ENCODE measurements around the gene BASP1.

The BASP1 gene

DNA sequence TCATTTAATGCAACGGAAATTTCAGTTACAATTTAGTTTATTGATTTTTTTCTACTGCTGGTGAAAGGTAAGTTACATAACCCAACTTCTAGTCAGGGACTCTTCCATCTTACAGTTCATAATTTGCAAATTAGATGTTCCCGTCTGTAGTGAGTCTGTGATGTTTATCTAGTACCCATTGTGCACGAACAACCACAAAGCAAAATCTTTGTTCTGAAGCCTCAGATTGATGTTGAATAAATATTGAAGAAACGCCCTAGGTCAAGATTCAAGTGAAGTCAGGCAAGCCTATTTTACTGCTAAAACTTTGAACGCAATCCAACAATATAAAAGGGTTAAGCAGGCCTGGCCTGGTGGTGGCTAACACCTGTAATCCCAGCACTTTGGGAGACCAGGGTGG, 43.1 kb downstream of the BASP1 start:
- Histone ChIP-seq H3K4me3 (ENCODE audit: low read length in 2 of 2) (no peak overlapping the region), H3K4me1 (ENCODE audit: control insufficient read depth in 2 of 2, insufficient read depth in 2 of 2, low read length in 2 of 2) (peaks cover 2 to 11% of the 10 kb centered on the region in 2 donors), H3K27ac (ENCODE audit: low read depth in 2 of 2, low read length in 2 of 2) (no peak overlapping the region), H3K9me3 (ENCODE audit: control insufficient read depth in 2 of 2, low read length in 2 of 2) (no peaks in the 10 kb centered on the region), H3K36me3 (ENCODE audit: control insufficient read depth in 2 of 2, insufficient read depth in 2 of 2, low read length in 2 of 2) (no peaks in the 10 kb centered on the region), H3K27me3 (ENCODE audit: control insufficient read depth in 2 of 2, insufficient read depth in 2 of 2, low read length in 2 of 2) (no peaks in the 10 kb centered on the region), H3K9ac (ENCODE audit: low read depth in 1 of 2, low read length in 2 of 2) (no peak overlapping the region)

DNA sequence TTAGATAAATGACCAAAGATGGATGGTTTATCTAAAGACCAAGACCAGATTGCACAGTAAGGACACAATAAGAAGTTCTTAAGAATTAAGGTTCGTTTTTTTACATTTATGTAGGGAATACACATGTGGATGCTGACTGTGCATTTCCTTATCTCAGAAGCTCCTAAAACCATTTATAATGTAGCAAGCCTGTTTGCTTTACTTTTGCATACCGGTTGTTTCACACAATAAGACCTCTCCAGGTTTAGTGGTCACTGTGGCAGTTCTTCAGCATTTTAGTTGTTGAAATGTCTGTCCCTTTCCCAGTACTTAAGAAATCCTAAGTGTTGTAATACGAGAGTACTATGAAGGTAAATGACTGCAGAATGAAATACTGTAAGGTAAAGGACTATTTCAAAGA, 43.6 kb downstream of the BASP1 start:
- Histone ChIP-seq H3K4me1 (ENCODE audit: control insufficient read depth in 2 of 2, insufficient read depth in 2 of 2, low read length in 2 of 2) (peaks cover 2 to 11% of the 10 kb centered on the region in 2 donors), H3K36me3 (ENCODE audit: control insufficient read depth in 2 of 2, insufficient read depth in 2 of 2, low read length in 2 of 2) (no peaks in the 10 kb centered on the region), H3K4me3 (ENCODE audit: low read length in 2 of 2) (no peak overlapping the region), H3K27me3 (ENCODE audit: control insufficient read depth in 2 of 2, insufficient read depth in 2 of 2, low read length in 2 of 2) (no peaks in the 10 kb centered on the region), H3K9ac (ENCODE audit: low read depth in 1 of 2, low read length in 2 of 2) (no peak overlapping the region), H3K9me3 (ENCODE audit: control insufficient read depth in 2 of 2, low read length in 2 of 2) (no peaks in the 10 kb centered on the region), H3K27ac (ENCODE audit: low read depth in 2 of 2, low read length in 2 of 2) (no peak overlapping the region)

DNA sequence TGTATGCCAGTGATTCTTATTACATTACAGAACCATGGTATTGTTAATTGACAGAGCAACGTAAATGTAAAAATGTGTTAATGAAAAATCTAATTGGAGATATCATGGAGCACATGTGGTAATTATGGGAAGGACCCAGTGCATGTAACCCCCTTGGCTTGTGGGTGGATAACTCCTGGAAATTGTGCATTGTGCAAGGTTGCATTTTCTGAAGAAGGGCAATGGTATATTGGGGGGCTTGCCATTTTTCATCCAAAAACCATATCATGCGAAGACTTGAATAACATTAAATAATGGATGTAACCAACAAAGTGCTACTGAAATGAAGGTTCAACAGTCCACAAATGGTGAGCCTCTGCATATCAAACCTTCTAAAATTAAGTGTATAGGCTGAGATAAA, 47.6 kb downstream of the BASP1 start:
- Histone ChIP-seq H3K36me3 (ENCODE audit: control insufficient read depth in 2 of 2, insufficient read depth in 2 of 2, low read length in 2 of 2) (no peaks in the 10 kb centered on the region), H3K27ac (ENCODE audit: low read depth in 2 of 2, low read length in 2 of 2) (no peak overlapping the region), H3K9me3 (ENCODE audit: control insufficient read depth in 2 of 2, low read length in 2 of 2) (no peaks in the 10 kb centered on the region), H3K4me3 (ENCODE audit: low read length in 2 of 2) (no peak overlapping the region), H3K9ac (ENCODE audit: low read depth in 1 of 2, low read length in 2 of 2) (no peak overlapping the region), H3K4me1 (ENCODE audit: control insufficient read depth in 2 of 2, insufficient read depth in 2 of 2, low read length in 2 of 2) (peaks cover 0 to 8% of the 10 kb centered on the region in 2 donors), H3K27me3 (ENCODE audit: control insufficient read depth in 2 of 2, insufficient read depth in 2 of 2, low read length in 2 of 2) (no peaks in the 10 kb centered on the region)

DNA sequence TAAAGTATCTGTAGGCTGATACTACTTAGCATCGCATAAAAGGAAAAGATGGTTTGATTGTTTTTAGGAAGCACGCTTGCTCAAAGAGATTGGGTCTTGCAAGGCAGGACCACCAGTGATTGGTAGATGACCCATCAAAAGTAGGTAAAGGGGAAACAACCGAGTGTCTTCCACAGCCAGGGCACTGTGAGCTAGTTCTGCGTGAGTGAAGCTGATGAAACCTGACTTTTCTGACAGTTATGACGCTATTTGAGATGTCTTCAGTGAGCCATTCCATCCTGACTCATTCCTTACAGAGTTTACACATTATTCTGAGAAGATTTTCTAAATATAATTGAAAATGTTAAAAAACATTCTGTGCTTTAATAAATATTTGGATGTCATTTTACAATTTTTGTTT, 49.7 kb downstream of the BASP1 start:
- no peaks in the 10 kb centered on the region for H3K27me3 ChIP-seq (ENCODE audit: control insufficient read depth in 2 of 2, insufficient read depth in 2 of 2, low read length in 2 of 2)
- no peaks in the 10 kb centered on the region for H3K36me3 ChIP-seq (ENCODE audit: control insufficient read depth in 2 of 2, insufficient read depth in 2 of 2, low read length in 2 of 2)
- H3K9ac ChIP-seq (ENCODE audit: low read depth in 1 of 2, low read length in 2 of 2), result no peak overlapping the region
- H3K4me1 ChIP-seq (ENCODE audit: control insufficient read depth in 2 of 2, insufficient read depth in 2 of 2, low read length in 2 of 2), result no peaks in the 10 kb centered on the region
- H3K27ac ChIP-seq (ENCODE audit: low read depth in 2 of 2, low read length in 2 of 2), result no peak overlapping the region
- no peaks in the 10 kb centered on the region for H3K9me3 ChIP-seq (ENCODE audit: control insufficient read depth in 2 of 2, low read length in 2 of 2)
- no peak overlapping the region for H3K4me3 ChIP-seq (ENCODE audit: low read length in 2 of 2)

DNA sequence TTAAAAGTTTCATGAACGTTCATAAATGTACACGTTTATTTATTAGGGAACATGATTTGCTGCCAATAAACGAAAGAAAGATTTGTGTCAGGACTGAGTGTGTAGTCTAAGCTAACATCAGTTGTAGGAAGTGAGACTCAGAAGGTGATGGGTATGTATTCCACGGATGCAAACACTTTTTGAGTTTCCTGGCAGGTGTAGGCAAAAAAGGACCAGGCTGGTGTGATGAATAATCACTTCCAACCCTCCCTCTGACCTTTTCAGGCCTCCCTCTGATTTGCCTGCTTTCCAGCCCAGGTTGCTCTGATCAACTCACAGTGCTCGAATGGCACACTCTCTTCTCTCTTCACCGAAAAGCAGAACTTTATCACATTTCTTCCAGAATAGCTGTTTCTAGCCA, 51.8 kb downstream of the BASP1 start:
- Histone ChIP-seq H3K4me1 (ENCODE audit: control insufficient read depth in 2 of 2, insufficient read depth in 2 of 2, low read length in 2 of 2) (no peaks in the 10 kb centered on the region), H3K27me3 (ENCODE audit: control insufficient read depth in 2 of 2, insufficient read depth in 2 of 2, low read length in 2 of 2) (no peaks in the 10 kb centered on the region), H3K4me3 (ENCODE audit: low read length in 2 of 2) (no peak overlapping the region), H3K36me3 (ENCODE audit: control insufficient read depth in 2 of 2, insufficient read depth in 2 of 2, low read length in 2 of 2) (no peaks in the 10 kb centered on the region), H3K27ac (ENCODE audit: low read depth in 2 of 2, low read length in 2 of 2) (no peak overlapping the region), H3K9me3 (ENCODE audit: control insufficient read depth in 2 of 2, low read length in 2 of 2) (no peaks in the 10 kb centered on the region), H3K9ac (ENCODE audit: low read depth in 1 of 2, low read length in 2 of 2) (no peak overlapping the region)

DNA sequence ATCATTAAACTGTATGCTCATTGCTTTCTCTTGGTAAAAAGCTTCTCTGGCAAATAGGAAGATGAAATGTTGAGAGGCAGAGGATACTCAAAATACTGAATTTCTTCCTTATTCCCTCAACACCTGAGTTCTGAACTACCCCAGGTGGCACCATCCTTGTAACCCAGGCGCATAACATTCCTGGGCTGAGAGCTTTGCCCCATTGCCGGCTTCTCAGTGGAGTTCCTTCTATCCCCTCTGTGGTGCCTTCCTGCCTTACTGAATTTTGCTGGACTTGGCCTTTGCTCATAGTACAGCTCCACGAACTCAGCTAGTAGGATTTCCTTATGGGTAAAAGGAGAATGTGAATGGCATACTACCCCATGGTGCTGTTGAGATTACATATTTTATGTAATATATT, 54.7 kb downstream of the BASP1 start:
- H3K9me3 ChIP-seq (ENCODE audit: control insufficient read depth in 2 of 2, low read length in 2 of 2), result no peaks in the 10 kb centered on the region
- no peak overlapping the region for H3K4me3 ChIP-seq (ENCODE audit: low read length in 2 of 2)
- H3K9ac ChIP-seq (ENCODE audit: low read depth in 1 of 2, low read length in 2 of 2), result no peak overlapping the region
- H3K27ac ChIP-seq (ENCODE audit: low read depth in 2 of 2, low read length in 2 of 2), result no peak overlapping the region
- H3K4me1 ChIP-seq (ENCODE audit: control insufficient read depth in 2 of 2, insufficient read depth in 2 of 2, low read length in 2 of 2), result no peaks in the 10 kb centered on the region
- H3K36me3 ChIP-seq (ENCODE audit: control insufficient read depth in 2 of 2, insufficient read depth in 2 of 2, low read length in 2 of 2), result no peaks in the 10 kb centered on the region
- no peaks in the 10 kb centered on the region for H3K27me3 ChIP-seq (ENCODE audit: control insufficient read depth in 2 of 2, insufficient read depth in 2 of 2, low read length in 2 of 2)

DNA sequence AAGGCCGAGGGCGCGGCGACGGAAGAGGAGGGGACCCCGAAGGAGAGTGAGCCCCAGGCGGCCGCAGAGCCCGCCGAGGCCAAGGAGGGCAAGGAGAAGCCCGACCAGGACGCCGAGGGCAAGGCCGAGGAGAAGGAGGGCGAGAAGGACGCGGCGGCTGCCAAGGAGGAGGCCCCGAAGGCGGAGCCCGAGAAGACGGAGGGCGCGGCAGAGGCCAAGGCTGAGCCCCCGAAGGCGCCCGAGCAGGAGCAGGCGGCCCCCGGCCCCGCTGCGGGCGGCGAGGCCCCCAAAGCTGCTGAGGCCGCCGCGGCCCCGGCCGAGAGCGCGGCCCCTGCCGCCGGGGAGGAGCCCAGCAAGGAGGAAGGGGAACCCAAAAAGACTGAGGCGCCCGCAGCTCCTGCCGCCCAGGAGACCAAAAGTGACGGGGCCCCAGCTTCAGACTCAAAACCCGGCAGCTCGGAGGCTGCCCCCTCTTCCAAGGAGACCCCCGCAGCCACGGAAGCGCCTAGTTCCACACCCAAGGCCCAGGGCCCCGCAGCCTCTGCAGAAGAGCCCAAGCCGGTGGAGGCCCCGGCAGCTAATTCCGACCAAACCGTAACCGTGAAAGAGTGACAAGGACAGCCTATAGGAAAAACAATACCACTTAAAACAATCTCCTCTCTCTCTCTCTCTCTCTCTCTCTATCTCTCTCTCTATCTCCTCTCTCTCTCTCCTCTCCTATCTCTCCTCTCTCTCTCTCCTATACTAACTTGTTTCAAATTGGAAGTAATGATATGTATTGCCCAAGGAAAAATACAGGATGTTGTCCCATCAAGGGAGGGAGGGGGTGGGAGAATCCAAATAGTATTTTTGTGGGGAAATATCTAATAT, 58.1 kb downstream of the BASP1 start:
- H3K9me3 ChIP-seq (ENCODE audit: control insufficient read depth in 2 of 2, low read length in 2 of 2), result no peaks in the 10 kb centered on the region
- H3K27me3 ChIP-seq (ENCODE audit: control insufficient read depth in 2 of 2, insufficient read depth in 2 of 2, low read length in 2 of 2), result no peaks in the 10 kb centered on the region
- H3K4me3 ChIP-seq (ENCODE audit: low read length in 2 of 2), result no peak overlapping the region
- H3K36me3 ChIP-seq (ENCODE audit: control insufficient read depth in 2 of 2, insufficient read depth in 2 of 2, low read length in 2 of 2), result no peaks in the 10 kb centered on the region
- no peak overlapping the region for H3K27ac ChIP-seq (ENCODE audit: low read depth in 2 of 2, low read length in 2 of 2)
- no peaks in the 10 kb centered on the region for H3K4me1 ChIP-seq (ENCODE audit: control insufficient read depth in 2 of 2, insufficient read depth in 2 of 2, low read length in 2 of 2)
- H3K9ac ChIP-seq (ENCODE audit: low read depth in 1 of 2, low read length in 2 of 2), result no peak overlapping the region

DNA sequence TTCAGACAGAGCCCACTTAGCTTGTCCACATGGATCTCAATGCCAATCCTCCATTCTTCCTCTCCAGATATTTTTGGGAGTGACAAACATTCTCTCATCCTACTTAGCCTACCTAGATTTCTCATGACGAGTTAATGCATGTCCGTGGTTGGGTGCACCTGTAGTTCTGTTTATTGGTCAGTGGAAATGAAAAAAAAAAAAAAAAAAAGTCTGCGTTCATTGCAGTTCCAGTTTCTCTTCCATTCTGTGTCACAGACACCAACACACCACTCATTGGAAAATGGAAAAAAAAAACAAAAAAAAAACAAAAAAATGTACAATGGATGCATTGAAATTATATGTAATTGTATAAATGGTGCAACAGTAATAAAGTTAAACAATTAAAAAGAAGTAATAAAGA, 59.0 kb downstream of the BASP1 start:
- Histone ChIP-seq H3K4me1 (ENCODE audit: control insufficient read depth in 2 of 2, insufficient read depth in 2 of 2, low read length in 2 of 2) (no peaks in the 10 kb centered on the region), H3K9me3 (ENCODE audit: control insufficient read depth in 2 of 2, low read length in 2 of 2) (no peaks in the 10 kb centered on the region), H3K9ac (ENCODE audit: low read depth in 1 of 2, low read length in 2 of 2) (no peak overlapping the region), H3K27ac (ENCODE audit: low read depth in 2 of 2, low read length in 2 of 2) (no peak overlapping the region), H3K27me3 (ENCODE audit: control insufficient read depth in 2 of 2, insufficient read depth in 2 of 2, low read length in 2 of 2) (no peaks in the 10 kb centered on the region), H3K4me3 (ENCODE audit: low read length in 2 of 2) (no peak overlapping the region), H3K36me3 (ENCODE audit: control insufficient read depth in 2 of 2, insufficient read depth in 2 of 2, low read length in 2 of 2) (no peaks in the 10 kb centered on the region)

DNA sequence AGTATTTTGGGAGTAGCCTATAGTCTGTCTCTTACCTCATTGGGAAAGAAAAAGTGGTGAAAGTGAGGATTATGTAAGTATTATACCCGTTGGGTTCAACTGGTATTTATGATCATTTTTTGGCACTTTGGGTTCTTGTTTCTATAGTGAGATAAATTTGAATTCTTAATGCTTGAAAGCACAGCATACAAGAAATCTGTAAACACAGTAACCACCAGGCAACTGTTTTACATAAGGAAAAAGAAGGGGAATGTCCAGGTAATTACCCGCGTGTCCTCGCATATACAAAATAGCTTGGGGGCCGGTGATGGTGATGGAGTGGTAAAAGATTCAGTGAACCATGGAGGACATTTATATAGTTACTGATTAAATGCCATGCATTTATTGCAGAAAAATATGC, 60.5 kb downstream of the BASP1 start:
- Histone ChIP-seq H3K4me1 (ENCODE audit: control insufficient read depth in 2 of 2, insufficient read depth in 2 of 2, low read length in 2 of 2) (no peaks in the 10 kb centered on the region), H3K27me3 (ENCODE audit: control insufficient read depth in 2 of 2, insufficient read depth in 2 of 2, low read length in 2 of 2) (no peaks in the 10 kb centered on the region), H3K27ac (ENCODE audit: low read depth in 2 of 2, low read length in 2 of 2) (no peak overlapping the region), H3K9me3 (ENCODE audit: control insufficient read depth in 2 of 2, low read length in 2 of 2) (no peaks in the 10 kb centered on the region), H3K4me3 (ENCODE audit: low read length in 2 of 2) (no peak overlapping the region), H3K9ac (ENCODE audit: low read depth in 1 of 2, low read length in 2 of 2) (no peak overlapping the region), H3K36me3 (ENCODE audit: control insufficient read depth in 2 of 2, insufficient read depth in 2 of 2, low read length in 2 of 2) (no peaks in the 10 kb centered on the region)

DNA sequence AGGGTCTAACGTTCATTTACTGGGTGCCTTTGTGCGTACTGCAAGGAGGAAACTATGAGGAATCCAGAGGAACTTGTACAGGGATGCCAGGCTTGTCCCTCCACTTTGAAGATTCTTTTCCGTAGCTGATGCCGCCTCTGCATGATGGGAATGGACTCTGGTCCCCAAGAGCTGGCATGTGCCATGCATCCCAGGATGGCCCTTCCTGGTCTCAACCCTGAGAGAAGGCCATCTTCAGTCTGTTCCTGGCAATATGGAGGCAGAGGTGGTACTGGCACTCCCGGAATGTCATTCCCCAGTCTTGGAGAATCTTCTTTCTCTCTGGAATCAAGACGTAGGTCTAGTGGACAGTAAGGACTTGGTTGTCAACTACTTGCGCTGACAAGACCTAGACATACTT, 61.5 kb downstream of the BASP1 start:
- H3K9ac ChIP-seq (ENCODE audit: low read depth in 1 of 2, low read length in 2 of 2), result no peak overlapping the region
- H3K4me1 ChIP-seq (ENCODE audit: control insufficient read depth in 2 of 2, insufficient read depth in 2 of 2, low read length in 2 of 2), result no peaks in the 10 kb centered on the region
- no peaks in the 10 kb centered on the region for H3K9me3 ChIP-seq (ENCODE audit: control insufficient read depth in 2 of 2, low read length in 2 of 2)
- no peaks in the 10 kb centered on the region for H3K27me3 ChIP-seq (ENCODE audit: control insufficient read depth in 2 of 2, insufficient read depth in 2 of 2, low read length in 2 of 2)
- H3K4me3 ChIP-seq (ENCODE audit: low read length in 2 of 2), result no peak overlapping the region
- H3K27ac ChIP-seq (ENCODE audit: low read depth in 2 of 2, low read length in 2 of 2), result no peak overlapping the region
- H3K36me3 ChIP-seq (ENCODE audit: control insufficient read depth in 2 of 2, insufficient read depth in 2 of 2, low read length in 2 of 2), result no peaks in the 10 kb centered on the region

All from mucosa of rectum (tissue), 2 donors.